ENCODE data around the gene CHMP4A.

The CHMP4A gene

DNA sequence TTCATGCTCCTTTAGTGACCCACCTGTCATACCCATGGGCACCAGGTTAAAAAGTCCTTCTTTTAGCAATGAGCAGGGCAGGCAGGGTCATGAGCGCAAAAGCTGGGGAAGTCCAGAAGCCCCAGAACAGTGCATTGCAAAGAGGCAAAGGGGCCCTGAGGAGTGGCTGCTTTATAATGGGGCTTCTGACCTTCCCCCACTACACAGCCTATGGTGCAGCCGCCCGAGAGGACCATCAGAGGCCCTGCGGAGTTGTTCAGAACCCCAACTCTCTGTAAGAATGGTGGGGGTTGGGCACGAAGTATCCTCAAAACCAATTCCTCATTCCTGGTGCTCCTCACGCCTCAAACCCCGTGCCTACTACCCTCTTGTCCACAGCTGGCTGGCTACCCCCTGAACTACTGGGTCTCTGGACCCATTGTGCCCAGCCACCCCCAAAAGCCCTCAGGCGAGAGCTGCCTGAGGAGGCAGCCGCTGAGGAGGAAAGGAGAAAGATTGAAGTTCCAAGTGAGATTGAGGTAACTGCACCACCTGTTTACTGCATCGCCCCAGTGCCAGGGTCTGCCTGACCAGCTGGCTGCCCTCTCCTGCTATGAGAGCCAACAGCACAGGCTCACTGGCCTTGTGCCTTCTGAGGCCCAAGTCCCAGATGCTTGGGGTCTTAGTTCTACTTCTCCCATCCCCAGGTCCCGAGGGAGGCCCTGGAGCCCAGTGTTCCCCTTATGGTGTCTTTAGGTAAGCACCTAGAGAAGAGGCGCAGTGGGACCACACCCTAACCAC is 34.7 kb downstream of the CHMP4A start:
- no peak for DNase-seq (ENCODE audit: low spot score)

DNA sequence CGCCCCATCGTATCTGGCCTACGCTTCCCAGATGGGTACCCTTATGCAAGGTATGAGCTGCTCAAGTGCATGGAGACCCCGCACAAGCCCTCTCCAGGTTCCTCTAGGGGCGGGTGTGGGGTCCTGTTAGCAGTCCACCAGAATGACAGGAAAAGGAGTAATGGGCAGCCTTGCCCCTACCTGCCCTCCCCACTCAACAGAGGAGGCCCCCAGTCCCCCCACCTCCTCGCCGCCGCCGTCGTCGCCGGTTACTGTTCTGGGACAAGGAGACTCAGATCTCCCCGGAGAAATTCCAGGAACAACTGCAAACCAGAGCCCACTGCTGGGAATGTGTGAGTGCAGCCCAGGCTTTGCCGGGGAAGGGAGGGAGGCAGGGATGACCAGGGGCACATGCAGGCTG is 35.4 kb downstream of the CHMP4A start:
- no peak for DNase-seq (ENCODE audit: low spot score)

DNA sequence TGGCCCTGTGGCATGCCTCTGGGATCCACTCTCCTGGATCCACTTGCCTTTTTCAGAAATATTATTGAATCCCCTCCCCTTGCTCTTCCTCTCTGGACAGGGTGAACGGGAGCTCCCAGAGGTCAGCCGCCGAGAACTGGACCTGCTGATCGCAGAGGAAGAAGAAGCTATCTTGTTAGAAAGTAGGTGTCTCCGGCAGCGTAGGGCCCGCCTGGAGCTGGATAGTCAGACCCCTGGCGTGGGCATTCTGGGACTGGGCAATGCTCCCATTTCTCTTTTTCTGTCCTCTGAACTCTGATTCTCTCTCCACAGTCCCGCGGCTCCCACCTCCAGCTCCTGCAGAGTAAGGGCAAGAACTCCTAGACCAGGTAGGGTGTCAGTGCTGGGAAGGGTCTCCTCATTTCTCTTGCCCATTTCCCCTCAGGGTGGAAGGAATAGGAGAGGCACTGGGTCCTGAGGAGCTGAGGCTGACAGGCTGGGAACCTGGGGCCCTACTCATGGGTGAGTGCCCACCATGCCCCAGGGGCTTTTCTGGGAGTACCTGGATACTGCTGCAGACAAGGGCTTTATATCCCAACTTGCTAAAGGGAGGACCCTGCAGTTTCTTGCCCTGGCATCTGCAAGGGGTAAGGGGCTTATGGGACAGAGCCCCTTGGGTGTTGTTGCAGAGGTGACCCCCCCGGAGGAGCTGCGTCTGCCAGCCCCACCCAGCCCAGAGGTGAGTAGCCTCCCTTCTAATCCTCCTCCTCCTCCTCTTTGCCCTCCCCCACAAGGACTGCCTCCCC is 36.1 kb downstream of the CHMP4A start:
- DNase-seq (ENCODE audit: low spot score) = no peak

DNA sequence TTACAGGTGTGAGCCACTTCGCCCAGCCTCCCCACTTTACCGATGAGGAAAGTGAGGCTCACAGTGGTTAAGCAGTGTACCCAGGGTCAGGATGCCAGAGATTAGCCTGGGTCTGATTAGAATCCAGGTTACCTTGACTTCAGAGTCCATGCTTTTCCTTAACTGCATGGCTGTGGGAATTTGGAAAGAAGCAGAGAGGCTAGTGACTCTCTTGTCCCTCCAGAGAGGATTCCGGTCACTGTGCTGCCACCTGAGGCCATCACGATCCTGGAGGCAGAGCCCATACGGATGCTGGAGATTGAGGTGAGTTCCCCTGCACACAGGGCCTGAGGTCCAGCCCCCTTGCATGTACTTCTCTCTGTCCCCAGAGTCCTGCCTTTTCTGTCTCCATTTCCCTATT is 36.7 kb downstream of the CHMP4A start:
- DNase-seq (ENCODE audit: low spot score) = no peak

DNA sequence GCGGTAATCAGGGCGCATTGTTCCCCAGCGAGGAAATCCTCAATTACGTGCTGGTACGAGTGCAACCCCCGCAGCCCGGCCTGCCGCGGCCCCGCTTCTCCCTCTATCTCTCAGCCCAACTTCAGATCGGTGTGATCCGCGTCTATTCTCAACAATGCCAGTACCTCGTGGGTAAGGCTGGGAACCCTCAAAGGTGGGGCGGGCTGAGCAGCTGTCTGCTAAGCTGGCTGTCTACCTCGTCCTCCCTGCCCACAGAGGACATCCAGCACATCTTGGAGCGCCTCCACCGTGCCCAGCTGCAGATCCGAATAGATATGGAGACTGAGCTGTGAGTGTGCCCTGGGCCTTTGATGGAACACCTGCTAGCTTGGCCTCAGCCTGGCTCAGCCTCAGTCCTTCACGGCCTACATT is 40.4 kb downstream of the CHMP4A start:
- no peak for DNase-seq (ENCODE audit: low spot score)

DNA sequence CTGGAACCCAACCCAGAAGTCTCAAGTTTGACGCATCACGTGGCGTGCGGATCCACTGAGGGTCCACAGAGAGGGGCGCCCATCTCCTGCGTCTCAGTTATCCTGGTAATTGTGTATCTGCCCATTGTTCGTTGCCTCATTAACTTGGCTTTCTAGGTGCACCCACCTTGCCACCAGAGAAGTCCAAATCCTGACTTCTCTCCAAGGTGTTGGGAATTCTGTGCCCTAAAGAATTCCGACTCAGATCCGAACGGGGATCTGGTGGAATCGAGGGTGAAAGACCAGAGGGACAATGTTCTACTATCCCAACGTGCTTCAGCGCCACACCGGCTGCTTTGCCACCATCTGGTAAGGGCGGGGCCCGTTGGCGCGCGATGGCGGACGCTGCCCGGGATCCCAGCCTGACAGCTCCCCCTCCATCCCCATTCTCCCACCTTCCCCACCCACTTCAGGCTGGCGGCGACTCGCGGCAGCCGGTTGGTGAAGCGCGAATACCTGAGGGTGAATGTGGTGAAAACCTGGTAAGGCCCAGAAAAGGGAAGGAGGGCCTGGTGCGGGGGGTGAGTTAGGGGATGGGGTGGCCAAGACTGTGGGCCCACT is 40.9 kb downstream of the CHMP4A start:
- no peak for DNase-seq (ENCODE audit: low spot score)

DNA sequence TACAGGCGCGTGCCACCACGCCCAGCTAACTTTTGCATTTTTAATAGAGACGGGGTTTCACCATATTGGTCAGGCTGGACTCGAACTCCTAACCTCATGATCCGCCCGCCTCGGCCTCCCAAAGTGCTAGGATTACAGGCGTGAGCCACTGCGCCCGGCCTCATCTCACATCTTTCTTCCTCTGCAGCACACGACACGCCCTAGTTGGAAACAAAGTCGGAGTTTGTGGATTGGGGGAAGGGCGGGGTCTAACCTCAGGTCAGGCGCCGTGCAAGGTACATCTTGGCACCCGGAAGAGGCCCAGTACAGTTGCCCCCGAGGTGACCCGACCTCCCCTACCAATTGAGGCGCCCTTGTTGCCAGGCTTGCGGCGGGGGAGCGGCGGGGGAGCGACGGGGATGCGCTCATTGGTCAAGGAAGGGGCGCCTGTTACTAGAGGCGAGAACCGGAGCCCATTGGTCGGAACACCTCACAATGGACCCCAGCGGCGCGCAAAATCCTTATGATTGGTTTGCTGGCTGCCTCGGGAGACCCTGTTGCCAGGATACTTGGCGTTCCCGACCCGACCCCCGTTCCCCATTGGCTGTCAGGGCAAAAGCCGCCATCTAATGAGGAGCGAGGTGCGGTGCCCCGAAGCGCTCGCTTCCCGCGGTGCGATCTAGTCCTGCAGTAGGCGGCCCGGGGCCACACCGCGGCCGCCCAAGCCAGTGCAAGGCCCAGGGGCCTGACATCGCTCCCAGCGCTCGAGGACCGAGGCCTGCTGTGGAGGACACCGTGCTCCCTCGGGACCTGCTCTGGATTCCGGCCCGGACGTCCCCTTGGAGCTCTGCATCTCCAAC is 41.6 kb downstream of the CHMP4A start, which contains the start of gene REC8:
Gene REC8, plus strand, starts transcription at position 659 of the 839 bp plus-strand sequence. CDS start 473 bp downstream, outside the sequence.
- DNase-seq (ENCODE audit: low spot score) = peak; percentile 98

DNA sequence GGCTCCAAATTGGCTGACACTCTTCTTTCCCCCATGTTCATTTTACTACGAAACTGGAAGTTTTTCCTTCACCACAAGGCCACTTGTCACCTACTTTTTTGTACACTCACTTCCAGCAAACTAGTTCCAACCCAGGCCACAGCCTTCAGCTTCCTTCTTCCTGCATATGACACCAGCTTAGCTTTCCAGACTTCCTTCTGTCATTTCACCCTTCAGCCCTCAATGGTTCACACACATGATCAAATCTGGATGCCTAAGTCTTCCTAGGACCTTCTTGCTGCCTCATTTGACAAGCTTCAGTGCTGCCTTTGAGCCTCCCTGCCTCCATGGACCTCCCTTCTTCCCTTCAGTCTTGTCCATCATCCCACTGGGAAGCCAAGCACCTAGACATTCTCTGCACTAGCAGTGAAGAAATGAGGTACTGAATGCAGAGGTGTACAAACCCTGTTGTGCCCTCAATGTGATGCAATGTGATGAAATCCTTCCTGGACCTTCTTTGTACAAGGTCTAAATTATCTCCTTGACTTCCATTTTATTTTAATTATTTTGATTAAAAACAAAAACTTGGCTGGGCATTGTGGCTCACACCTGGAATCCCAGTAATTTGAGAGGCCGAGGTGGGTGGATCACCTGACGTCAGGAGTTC is 45.7 kb downstream of the CHMP4A start:
- DNase-seq (ENCODE audit: low spot score) = no peak

DNA sequence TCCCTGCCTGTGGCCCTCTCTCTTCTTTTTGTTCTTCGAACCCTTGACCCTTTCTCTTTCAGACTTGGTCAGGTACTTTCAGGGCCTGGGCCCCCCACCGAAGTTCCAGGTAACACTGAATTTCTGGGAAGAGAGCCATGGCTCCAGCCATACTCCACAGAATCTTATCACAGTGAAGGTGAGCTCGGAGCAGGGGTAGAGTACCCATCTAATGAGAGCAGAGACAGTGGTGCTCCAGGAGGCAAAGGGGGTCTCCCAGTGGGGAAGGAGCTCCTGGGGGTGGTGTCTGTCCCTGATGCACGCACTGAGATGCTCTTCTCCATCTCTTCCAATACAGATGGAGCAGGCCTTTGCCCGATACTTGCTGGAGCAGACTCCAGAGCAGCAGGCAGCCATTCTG is 47.5 kb downstream of the CHMP4A start:
- DNase-seq (ENCODE audit: low spot score) = no peak

DNA sequence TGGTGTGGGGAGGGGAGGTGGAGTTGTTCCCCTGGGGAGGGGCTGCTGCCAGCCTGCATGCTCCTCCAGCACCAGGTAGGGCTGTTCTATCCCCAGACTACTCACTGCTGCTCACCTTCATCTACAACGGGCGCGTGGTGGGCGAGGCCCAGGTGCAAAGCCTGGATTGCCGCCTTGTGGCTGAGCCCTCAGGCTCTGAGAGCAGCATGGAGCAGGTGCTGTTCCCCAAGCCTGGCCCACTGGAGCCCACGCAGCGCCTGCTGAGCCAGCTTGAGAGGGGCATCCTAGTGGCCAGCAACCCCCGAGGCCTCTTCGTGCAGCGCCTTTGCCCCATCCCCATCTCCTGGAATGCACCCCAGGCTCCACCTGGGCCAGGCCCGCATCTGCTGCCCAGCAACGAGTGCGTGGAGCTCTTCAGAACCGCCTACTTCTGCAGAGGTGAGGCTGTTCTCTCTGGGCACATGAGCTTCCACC is 48.7 kb downstream of the CHMP4A start:
- no peak for DNase-seq (ENCODE audit: low spot score)

DNA sequence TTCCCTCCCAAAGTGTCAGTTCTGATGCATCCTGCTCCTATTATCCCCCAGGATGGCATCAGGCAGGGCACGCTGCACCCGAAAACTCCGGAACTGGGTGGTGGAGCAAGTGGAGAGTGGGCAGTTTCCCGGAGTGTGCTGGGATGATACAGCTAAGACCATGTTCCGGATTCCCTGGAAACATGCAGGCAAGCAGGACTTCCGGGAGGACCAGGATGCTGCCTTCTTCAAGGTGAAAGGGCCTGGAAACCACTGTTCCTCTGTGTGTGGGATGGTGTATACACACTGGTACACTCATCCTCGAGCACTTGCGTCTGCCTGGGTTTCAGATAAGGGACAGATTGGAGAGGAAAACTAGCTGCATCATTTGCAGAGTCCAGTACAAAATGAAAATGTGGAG is 51.2 kb downstream of the CHMP4A start:
- DNase-seq (ENCODE audit: low spot score) = no peak

DNA sequence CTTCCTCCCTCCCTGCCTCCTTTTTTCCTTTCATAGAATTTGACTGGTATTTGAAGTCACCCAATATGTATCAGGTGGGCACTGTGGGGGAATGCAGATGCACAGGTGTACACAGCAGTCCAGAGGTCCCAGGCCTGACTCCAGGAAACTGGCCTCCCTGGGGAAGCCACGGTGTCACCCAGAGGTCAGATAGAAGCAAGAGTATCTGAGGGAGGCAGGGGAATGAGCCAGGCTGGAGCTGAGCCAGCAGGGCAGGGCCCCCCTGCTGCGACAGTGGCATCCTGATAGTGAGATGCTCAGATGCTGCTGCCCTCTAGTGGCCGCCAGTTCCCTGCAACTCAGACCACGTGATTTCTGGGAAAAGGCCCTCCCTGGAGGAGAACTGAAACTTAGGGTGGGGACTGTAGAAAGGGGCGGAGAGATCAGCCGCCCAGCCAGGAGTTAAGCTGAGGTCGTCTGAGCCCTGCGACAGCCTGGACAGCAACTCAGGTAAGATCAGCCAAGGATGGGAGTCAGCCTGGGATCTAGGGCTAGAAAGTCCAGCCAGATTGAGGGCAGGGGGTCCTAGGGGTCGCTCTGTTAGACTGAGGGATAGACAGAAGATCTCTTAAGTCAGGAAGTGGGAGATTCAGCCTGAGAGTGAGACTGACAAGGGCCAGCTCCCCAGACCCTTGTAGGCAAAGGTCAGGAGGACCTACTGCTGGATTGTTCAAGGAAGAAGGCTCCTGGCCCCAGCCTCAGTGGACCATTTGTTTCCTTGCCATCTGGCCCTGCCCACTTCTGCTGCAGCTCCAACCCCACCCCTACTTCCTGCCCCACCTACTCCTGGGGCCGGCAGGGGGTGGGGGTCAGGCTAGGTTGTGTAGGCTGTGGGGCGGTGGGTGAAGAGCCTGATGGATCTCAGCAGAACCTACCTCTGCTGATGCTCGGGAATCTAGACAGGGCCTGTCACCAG is 52.2 kb downstream of the CHMP4A start, which contains the start of gene IRF9:
Gene IRF9, plus strand, starts transcription at position 416 of the 955 bp plus-strand sequence. CDS start 880 bp downstream, outside the sequence.
- DNase-seq (ENCODE audit: low spot score) = peak; percentile 94

DNA sequence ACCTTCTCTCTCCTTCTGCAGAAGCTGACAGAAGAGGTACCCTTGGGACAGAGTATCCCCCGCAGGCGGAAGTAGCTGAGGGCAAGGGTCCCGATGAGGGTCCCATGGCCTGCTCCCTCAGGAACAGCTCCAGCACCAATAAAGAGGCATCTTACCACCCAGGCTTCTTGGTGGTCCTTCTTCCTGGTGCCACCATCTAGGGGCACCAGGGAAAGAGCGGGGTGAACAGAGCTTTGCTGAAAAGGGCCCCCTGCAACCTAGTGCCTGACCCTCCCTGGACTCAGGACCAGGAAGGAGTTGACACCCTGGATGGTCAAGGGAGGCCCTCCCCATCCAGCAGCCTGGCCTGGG is 52.8 kb downstream of the CHMP4A start:
- no peak for DNase-seq (ENCODE audit: low spot score)

DNA sequence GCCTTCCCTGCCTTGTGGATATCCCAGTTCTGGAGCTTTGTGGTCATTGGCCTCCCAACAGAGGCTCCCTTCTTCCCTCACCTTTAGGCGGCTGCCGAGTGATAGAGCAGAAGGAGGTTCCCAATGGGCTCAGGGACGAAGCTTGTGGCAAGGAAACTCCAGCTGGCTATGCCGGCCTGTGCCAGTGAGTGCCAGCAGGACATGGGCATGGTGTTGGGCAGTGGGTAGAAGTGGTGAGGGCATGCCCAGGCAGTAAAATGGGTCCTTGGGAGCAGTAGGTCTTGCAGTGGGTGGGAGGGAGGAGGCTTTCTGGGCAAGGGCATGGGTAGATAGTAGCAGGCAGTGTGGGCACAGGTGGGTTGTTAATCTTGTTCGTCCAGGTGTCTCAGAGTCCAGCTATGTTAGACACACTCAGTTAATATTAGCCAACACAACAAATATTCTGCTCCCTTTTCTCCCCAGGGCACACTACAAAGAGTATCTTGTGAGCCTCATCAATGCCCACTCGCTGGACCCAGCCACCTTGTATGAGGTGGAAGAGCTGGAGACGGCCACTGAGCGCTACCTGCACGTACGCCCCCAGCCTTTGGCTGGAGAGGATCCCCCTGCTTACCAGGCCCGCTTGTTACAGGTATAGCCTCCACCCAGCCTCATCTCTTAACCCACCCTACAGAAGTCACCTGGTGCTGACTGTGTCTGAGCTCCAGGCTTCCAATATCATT is 53.4 kb downstream of the CHMP4A start:
- no peak for DNase-seq (ENCODE audit: low spot score)

Data from iPS-NIHi11 (cell line).